Stimulated activated CD4-positive, alpha-beta T cell treated with anti-CD3 and anti-CD28 coated beads, Interleukin-1b, Interleukin-23, amount 100 ng/mL, for 48 hours (primary cell): Measurements from ENCODE around the gene PRKCE.

Experiments
- DNase-seq: peaks from one replicate; pipeline ENCODE4 v3.0.0-alpha.2; 2020

PRKCE gene

DNA sequence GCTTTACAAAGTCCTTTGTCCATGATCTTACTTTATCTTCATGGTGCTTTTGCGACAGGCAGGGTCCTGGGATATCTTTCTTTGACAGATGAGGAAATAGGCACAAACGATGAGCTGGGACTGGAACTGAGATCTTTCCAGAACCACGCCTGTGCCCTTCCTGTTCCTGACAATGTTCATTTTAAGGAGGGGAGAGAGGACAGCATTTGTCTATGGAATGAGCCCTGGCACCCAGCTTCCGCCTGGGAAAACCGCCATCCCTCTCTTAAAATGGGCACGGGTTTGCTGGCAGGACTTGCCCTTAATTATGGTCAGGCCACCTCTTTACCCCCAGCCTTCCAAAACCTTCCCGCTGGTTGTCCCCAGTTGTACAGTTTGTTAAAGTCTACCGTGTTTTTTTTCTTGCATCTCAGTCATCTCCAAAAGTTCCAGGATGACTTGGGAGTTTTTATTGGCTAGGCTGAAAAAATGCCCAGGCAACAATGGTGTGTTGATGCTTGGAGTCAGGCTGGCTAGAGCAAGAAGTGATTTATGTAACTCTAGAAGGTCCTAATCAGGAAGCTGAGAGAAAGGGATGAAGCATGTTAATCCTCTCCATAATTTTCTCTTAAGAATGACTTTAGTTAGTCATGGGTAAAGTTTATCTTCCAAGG is 380.8 kb downstream of the PRKCE start:
- DNase-seq, result no peak

DNA sequence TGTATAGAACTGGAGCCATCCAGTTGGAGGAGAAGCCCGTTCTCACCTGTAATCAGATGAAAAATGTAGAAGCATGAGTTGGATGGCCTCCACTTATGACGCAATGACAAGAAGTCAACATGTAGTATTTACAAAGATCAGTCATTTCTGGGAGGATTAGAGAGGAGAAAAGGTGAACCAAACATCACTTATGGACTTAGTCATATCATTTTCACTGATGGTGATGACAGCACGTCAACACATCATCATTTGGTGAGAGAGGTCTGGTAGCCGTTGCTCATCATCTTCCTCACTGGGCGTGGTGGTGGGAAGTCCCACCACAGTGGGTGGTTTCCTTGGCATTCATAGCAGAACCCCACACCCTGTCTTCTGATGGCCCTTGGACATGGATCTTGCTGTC is 381.5 kb downstream of the PRKCE start:
- DNase-seq, result peak; percentile 78

DNA sequence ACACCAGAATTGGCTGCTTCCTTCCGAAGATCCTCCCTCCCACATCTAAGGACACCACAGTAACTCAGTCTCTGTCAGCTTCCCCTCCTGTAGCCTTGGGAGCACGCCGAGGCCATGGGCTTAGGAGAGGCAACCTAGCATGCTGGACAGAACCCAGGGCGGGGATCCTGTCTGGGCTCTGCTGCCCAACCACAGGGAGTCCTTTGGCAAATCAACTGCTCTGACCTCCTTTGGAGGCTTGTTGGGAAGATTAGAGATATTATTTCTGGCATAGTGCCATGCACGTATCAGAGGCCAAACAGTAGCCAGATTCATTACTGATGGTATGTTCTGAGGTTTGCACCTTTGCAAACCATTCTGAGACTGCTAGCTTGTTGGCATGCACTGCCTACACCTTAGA is 383.1 kb downstream of the PRKCE start:
- DNase-seq, result no peak

DNA sequence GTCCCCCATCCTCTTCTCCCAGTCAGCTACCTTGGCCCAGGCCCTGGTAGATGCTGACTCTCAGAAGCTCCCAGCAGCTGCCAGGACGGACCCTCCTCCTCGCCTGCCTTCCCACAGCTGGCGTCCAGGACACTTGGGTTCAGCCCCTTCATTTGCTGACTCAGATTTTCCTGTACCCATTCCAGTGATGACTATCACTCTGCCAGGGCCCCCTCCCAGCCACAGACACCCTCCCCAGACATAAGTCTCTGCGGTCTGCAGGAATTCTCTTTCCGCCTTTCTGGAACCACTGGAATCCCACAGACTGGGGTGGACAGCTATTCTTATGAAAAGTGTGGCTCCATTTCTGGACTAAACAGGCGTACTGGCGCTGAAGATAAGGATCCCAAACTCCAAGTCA is 385.5 kb downstream of the PRKCE start:
- no peak for DNase-seq

DNA sequence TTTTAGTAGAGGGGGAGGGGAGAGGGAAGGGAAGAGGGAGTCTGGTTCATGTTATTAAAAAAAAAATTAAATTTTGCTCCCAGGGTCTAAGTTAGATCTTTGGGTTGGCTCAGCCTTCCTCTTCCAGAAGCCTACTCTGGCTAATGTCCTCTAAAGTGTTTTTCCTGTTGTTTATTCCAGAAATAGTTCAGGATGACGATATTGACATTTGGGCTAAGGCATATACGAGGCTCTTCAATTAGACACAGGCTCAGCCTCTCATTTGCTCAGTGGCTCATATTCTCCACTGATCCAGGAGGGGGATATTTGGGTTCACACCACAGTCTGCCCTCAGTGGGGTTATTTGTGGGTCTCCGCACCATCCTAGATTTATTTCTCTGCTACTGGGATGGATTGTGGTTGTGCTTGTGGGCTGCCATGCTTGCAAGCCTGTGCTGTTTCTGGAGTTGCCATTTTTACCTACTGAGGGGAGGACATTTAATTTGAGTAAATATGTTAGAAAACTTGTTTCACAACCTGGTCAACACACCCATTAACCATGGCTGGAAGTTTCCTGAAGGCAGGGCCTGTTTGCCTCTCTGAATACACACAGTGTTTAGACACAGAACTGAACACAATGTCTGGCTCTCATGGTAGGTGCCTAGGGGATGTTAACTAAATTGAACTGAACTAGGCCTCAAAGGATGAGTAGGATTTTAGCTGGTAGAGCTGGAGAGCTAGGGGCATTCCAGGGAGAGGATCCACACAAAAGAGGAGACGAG is 388.2 kb downstream of the PRKCE start:
- DNase-seq, result no peak

DNA sequence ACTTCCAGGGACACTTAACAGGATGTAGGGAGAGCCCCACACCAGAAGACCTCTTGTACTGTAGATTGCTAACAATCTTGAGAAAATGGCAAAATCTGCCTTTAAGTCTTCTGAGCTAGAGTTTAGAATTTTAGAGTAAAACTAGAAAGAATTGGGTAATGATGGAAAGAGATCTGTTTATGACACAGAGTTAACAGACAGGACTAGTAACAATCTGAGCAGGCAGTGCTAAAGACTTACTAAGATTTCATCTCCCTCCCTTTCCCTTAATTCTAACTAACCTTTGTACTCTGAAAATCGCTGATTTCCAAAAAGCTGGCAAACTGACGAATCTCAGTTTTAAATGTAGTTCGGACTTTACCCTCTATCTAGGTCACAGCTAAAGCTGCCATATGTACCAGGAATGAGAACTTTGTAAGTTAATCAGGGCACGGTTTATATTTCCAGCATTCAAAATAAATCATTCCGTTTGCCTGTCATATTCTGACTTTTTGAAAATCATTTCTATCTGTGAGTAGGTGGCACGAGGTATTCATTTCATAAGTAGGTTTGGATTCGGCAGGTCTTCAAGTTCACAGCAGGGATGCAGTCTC is 389.2 kb downstream of the PRKCE start:
- DNase-seq, result no peak

DNA sequence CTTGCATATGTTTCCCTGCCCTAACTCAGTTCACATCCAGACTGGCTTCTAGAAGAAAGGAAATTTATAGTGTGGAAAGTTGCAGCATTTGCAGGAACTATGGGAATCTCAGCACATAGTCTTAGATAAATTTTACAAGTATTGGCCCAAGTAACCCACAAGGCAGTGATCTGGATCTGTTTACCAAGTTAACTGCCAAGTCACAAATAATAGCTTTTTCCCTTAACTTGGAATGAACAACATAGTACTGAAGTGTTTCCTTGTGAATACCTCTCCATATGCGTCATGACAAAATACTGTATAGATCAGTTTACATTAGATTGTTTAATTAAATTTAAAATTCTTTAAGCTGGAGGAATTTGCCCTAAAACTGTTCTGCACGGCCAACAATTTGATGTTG is 390.0 kb downstream of the PRKCE start:
- no peak for DNase-seq

DNA sequence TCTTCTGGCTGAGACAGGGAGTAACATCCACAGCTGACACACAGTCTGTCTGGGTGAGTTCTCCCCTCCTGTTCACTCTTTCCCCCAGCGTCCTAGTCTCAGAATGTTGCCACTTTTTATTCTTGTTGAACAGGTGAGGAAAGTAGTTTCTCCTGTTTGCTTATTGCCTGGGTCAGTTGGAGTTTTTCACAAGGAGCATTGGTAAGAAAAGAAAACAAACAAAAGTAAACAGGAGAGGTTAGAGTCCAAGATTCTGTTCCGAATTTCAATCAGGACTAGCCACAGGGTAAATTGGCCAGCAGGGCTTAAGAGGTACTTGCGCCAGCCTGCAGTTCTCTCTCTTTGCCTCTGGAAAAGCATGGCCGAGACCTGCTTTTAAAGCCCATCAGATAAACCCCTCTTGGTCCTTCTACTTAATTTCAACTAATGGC is 390.7 kb downstream of the PRKCE start:
- no peak for DNase-seq

DNA sequence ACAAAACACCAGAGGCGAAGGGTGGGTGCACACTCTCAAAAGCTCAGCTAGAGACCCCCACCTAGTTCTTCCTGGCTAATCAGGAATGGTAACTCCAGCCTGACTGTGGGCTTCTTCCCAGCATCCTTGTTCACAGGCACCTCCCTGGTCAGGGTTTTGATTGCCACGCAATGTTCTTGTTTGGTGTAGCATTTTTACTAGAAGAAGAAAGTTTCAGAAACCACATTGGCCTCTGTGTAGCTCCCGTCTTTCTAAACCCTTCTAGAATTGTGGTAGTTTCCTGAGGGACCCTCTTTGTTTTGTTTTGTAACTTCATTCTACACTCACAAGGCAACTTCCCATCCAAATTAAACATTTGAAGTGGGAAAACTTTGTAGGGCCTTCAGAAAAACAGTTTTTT is 391.2 kb downstream of the PRKCE start:
- no peak for DNase-seq

DNA sequence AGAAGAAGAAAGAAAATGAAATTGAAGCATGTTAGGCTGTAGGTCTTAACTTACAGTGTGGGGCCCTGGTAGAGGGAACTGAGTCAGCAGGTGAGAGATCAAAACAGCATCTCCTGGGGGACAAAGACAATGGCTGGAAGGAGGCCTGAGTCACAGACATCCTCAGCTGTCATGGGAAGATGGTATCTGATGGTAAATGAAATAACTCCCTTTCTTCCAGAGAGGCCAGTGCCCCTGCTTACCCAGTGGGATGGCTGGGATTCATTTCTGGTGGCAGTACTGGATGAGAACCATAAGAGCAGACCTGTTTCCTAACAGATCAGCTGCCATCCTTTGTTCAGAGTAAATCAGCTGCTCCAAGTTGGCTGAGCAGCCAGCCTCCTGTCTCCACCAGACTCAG is 394.4 kb downstream of the PRKCE start:
- peak; percentile 19 for DNase-seq

DNA sequence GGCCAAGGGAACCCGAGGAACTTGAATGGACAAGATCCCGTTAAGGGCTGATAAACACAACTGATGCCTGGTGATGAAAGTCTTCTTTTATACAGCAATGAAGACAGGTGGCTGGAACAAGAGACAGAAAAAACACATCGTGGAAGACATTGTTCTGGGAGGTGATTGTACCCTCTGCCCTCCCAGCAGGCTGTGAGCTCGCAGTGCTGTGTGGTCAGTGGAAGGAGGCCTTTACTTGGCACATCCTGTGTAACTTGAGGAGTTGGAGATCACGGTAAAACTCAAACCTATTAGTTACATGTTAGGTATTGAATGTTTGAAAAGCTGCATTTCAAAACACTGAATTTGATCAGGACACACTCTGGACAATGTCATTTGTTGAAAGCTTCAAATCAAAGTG is 395.8 kb downstream of the PRKCE start:
- no peak for DNase-seq

DNA sequence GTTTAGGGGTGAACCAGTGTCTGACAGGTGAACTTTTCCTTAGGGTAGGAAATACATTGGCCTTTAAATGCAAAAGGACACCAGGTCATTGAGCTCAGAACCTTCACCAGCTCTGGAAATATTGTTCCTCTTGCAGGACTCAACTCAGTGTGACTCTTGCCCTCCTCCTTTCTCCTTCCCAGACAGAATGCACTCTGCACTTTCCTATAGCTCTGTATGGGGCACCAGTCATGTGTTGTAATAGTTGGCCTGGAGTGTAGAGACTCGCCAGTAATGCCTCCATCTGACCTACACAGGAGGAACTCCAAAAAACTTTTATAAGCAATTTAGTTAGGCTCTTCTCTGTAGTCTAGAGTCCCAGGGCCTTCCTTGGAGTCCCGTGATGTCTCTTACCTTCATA is 397.2 kb downstream of the PRKCE start:
- DNase-seq, result no peak

DNA sequence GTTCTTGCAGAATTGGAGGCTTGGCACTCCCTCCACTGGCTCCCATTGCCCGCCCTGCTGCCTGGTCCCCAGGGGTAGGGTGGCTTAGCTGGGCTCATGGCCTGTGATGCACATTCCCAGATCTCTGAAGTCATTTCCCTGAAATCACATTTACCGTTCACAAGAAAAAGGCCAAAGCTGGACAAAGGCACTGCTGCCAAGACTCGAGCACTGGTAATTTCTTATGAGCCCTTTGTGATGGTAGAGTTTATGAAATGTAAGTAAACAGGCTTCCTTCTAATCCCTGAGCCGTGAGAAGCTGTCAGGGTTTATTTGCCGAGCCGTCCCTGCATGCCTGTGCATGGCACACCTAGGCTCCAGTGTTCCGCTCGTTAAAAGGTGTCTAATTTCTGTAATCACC is 398.6 kb downstream of the PRKCE start:
- no peak for DNase-seq

DNA sequence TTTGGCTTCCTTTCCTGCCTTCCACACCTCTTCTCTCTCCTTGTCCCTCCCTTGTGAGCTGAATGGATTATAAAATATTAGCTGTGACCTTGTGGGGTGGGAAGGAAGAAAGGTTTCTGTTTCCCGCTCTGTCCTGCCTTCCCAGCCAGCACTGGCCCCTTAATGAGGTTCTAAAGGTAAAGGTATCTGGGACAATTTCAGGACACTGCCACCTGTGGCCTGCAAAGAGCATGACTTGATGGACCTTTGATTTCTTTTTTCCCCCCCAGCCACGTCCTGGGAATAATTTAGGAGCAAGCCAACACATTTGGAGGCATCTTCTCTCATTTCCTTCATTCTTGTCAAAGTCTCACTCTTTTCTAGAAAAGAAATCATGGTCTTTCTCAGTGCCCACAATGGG is 399.0 kb downstream of the PRKCE start:
- no peak for DNase-seq

DNA sequence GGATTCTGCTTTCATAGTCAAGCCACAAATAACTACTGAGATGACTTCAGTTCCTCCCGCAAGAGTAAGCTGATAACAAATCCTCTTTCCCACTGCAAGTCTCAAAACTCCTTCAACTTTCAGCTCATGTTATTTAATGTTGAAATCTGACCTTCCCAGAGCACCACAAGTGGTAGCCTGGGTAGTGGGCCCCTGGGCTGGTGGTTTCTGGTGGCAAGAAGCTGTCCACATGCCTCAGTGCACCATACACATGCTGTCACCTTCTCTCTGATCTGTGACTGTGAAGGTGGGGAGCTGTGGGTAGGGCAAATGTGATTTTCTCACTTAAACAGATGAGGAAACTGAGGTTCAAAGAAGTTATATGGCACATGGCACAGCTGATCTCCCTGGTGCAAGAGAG is 399.6 kb downstream of the PRKCE start:
- no peak for DNase-seq

DNA sequence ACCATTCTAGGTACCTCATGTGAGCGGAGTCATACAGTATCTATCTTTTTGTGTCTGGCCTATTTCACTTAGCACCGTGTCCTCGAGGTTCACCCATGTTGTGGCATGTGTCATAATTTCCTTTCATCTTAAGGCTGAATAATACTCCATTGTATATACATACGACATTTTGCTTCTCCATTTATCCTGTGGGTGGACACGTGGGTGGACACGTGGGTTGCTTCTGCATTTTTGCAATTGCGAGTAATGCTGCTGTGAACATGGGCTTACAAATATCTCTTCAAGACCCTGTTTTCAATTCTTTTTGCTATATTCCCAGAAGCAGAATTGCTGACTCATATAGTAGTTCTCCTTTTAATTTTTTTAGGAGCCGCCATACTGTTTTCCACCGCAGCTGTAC is 402.1 kb downstream of the PRKCE start:
- DNase-seq, result no peak

DNA sequence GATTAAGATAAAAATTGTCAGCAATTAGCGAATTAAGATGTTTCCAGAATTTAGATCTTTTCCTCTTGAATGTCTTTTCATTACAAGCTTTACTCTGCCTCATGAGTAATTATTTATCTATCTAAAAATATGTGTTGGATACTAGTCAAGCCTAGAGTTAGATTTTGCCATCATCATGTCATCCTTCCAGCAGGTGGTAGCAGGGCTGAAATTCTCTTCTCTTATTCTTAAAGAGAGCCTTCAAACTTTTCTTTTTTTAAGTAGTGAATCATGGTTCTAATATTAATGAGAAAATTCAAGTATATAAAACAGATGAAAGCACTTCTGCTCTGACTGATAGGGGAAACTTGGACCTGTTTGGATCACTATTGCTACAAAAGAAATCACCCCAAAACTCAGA is 405.1 kb downstream of the PRKCE start:
- no peak for DNase-seq

DNA sequence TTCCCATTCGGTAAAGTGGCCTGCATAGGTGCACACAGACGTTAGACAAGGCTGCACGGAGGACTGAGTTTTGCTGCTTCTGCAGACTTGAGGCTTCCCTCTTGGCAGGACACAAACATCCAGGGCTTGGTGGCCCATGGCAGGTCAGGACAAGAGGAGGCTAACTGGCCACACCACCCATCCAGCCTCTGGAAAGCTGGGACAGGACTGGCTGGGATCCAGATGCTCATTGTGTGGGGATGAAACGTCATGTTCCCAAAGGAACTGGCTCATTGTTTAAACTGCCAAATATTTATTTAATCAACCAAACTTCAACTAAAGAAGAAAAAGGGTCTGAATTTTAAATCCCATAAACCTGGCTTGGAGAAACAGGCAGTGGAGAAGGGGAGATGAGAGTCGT is 406.7 kb downstream of the PRKCE start:
- DNase-seq, result no peak

DNA sequence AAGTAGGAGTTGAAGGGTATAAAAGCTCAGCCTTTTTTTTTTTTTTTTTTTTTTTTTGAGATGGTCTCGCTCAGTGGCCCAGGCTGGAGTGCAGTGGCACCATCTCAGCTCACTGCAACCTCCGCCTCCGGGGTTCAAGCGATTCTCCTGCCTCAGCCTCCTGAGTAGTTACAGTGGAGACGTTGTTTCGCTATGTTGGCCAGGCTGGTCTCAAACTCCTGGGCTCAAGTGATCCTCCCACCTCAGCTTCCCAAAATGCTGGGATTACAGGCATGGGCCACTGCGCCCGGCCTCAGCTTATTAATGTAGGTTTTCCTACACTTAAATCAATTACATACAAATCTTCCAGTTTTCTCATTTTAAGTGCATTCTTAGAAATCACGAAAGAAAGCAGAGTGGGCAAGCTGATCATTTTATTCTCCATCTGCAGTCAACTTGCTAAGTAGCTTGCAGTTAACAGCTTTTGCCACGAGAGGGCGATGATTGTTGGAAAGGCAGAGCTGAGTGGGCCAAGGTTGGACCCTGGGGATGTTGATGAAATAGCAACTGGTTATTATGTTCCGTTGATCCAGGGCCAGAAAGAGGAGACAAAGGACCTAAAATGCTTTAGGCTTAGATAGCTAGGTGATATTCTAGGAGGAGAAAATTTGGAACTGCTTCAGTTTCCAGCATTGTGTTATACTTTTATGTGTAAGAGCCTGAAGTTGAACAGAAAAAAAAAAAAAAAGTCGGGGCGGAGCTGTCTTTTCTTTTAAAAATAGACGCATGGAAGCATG is 411.4 kb downstream of the PRKCE start:
- DNase-seq, result peak; percentile 73

DNA sequence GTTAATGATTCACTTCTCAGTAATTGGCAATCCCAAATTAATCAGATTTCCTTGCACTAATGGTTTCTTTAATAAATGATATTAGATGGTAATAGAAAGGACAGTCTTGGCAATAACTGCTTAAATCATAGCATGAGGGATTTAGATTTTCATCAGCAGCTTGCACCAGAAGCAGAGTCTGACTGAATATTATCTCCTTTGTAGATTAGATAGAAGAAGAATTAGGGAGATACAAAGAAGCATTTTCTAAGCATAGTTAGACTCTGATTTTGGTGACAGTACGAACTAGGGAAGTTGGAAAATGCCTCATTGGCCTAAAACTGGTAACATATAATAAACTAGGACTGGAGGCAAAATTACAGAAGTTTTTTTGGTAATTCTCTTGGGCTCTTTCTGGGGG is 412.9 kb downstream of the PRKCE start:
- DNase-seq, result no peak

DNA sequence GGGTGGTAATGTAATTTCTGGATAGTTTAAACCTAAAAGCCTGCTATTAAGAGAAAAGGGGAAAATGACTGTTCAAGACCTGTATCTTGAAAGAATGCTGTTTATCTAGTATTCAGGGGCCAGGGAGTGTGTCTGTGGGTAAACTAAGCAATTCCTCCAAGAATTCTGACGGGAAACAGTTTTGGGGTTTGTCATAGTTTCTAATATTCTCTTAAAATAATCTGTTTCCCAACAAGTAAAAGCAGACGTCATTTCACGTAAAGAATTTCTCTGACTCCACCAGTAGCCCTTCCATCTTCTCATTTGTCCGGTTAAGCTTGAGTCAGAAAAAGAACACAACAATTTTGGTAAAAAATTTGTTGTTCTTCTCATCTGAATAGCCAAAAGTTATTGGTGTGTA is 413.7 kb downstream of the PRKCE start:
- no peak for DNase-seq

DNA sequence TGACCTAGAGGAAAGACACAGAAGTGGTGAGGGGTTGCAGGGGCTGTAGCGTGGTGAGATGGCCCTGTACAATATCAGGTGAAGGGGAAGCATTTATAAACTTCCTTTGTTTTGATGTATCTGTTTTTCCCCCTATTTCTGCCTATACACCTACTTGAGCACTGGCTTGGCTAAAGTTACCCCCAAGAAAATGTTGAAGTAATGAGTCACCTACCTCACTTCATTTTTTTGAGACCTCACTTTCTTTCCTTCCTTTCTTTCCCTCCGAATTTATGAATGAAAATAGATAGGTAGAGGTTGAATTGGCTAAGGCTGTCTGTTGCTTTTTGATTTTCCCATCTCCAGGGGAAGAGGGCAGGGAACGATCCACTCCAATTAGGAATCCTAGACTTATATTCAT is 414.6 kb downstream of the PRKCE start:
- no peak for DNase-seq

DNA sequence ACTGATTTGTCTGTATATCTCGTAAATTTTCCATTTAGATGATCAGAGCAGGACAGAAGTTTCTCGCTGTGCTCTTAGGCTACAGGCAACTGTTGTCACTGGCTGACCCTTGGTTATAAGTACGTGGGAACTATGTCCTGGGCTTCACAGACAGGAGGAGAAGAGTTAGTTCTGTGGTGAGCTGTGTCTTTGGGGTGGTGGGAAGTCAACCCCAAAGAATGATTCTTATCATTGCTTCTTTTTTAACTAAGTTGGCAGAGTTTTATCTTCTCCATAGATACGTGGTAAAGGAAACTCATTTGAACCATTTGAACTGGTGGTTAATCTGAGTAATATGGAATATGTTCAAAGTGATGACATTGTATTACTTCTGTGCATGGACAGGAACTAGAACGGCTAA is 415.1 kb downstream of the PRKCE start:
- no peak for DNase-seq

DNA sequence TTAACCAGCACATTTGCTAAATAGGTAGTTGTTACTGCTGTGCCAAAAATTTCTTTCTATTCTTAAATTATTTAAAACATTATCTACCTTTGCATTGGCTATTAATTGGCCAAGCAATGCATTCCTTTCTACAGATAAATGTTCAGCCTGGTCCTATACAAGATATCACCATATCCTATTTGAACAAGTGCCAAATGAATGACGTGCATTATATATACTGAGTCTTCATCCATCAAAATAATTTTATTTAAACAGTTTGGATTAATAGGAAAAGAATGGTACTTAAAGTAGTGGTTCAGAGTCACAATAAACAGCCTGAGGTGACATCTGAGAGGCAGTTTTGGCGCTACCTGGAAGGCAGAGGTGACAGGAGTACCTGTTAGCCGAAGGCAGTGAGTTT is 415.6 kb downstream of the PRKCE start:
- no peak for DNase-seq
